Esophagus (tissue), 2 donors: Measurements from ENCODE around the gene C5orf47. TPM values are rescaled to one million over a fixed set of nuclear protein-coding genes. Genes with fewer than 3 reads are reported as not detected.

Experiments used
- polyA plus RNA-seq, 2 donors: library from polyadenylated mRNA; stranded (reverse); fragments of 200-250 nt; gene quantifications; one replicate each; pipeline ENCODE4 v1.2.3, GENCODE V29; 2013
- donor health status: healthy with polysubstance abuse.
- donor health status: Bipolar disorder and iron deficiency.

The C5orf47 gene
- polyA plus RNA-seq, 2 donors = not detected

Other genes starting within 250 kb of the C5orf47 start
- 10 to 100 TPM; 10.3 to 12.4 TPM for gene CPEB4, start 100.8 kb upstream of the C5orf47 start, polyA plus RNA-seq
- gene NSG2, start 56.5 kb downstream of the C5orf47 start, polyA plus RNA-seq = under 1 TPM; 0.02 to 0.04 TPM